Keratinocyte (primary cell): Measurements from ENCODE around the gene OBSL1. TPM values are rescaled to one million over a fixed set of nuclear protein-coding genes. Genes with fewer than 3 reads are reported as not detected.

ENCODE experiments used
- DNase-seq: peaks from one replicate; pipeline ENCODE4 v3.0.0-alpha.2; 2011; ENCODE audit warnings: low read depth, missing footprints, low spot score
- FAIRE-seq: peaks from 2 replicates; lab custom pipeline; 2011; peaks lifted over from hg19 to GRCh38; lab: Jason Lieb, UNC
- H2AFZ ChIP-seq: 2 replicates; pipeline ENCODE4 v1.6.0; 2012; ENCODE audit warnings: low read length, control low read depth, inconsistent platforms; ENCODE audit not compliant: control insufficient read depth
- H3K27ac ChIP-seq: 2 replicates; pipeline ENCODE4 v1.5.1; 2011; ENCODE audit warnings: low read length; ENCODE audit not compliant: control insufficient read depth, insufficient read depth
- H3K27me3 ChIP-seq: 3 replicates; pipeline ENCODE4 v1.6.0; 2011; ENCODE audit warnings: low read length; ENCODE audit not compliant: control insufficient read depth, insufficient read depth; ENCODE audit errors: extremely low read depth
- H3K36me3 ChIP-seq, 2 experiments: 2 replicates in 1 of 2; 3 replicates in 1 of 2; pipeline ENCODE4 v1.5.1; 2011; ENCODE audit warnings: low read length in 2 of 2, mild to moderate bottlenecking in 1 of 2; ENCODE audit not compliant: control insufficient read depth in 2 of 2, insufficient read depth in 2 of 2; ENCODE audit errors: extremely low read depth in 1 of 2
- H3K4me1 ChIP-seq: 3 replicates; pipeline ENCODE4 v1.5.1; 2011; ENCODE audit warnings: low read length; ENCODE audit not compliant: control insufficient read depth, insufficient read depth; ENCODE audit errors: extremely low read depth
- H3K4me2 ChIP-seq: 3 replicates; pipeline ENCODE4 v1.6.0; 2011; ENCODE audit warnings: low read depth, low read length; ENCODE audit not compliant: control insufficient read depth, insufficient read depth; ENCODE audit errors: extremely low read depth
- H3K4me3 ChIP-seq, 3 experiments: fragments of 200-600 bp in 1 of 3; sonication (generic) in 1 of 3; 2 replicates in 2 of 3; 3 replicates in 1 of 3; pipeline ENCODE4 v1.5.1; 2011 to 2016; ENCODE audit warnings: low read length in 3 of 3, mild to moderate bottlenecking in 3 of 3, control low read depth in 2 of 3, inconsistent platforms in 1 of 3, low read depth in 1 of 3, mixed read lengths in 1 of 3, mixed run types in 1 of 3, moderate library complexity in 1 of 3; ENCODE audit not compliant: control insufficient read depth in 2 of 3, insufficient read depth in 2 of 3; ENCODE audit errors: extremely low read depth in 1 of 3
- H3K79me2 ChIP-seq: 2 replicates; pipeline ENCODE4 v1.6.0; 2012; ENCODE audit warnings: low read length; ENCODE audit not compliant: control insufficient read depth, insufficient read depth
- H3K9ac ChIP-seq: 3 replicates; pipeline ENCODE4 v1.6.0; 2011; ENCODE audit warnings: low read length; ENCODE audit not compliant: control insufficient read depth, insufficient read depth; ENCODE audit errors: extremely low read depth
- H3K9me1 ChIP-seq: 3 replicates; pipeline ENCODE4 v1.6.0; 2011; ENCODE audit warnings: low read length; ENCODE audit not compliant: control insufficient read depth, insufficient read depth; ENCODE audit errors: extremely low read depth
- H3K9me3 ChIP-seq: 2 replicates; pipeline ENCODE4 v1.5.1; 2012; ENCODE audit warnings: low read depth, low read length; ENCODE audit not compliant: control insufficient read depth
- H4K20me1 ChIP-seq: 3 replicates; pipeline ENCODE4 v1.6.0; 2011; ENCODE audit warnings: low read length; ENCODE audit not compliant: control insufficient read depth, insufficient read depth; ENCODE audit errors: extremely low read depth
- EZH2 ChIP-seq: IDR thresholded peaks from one replicate; pipeline ENCODE4 v1.6.1; 2012; ENCODE audit warnings: inconsistent platforms, mild to moderate bottlenecking, low read length, moderate library complexity
- dilution Hi-C: fragments of 300-500 bp; cut with MboI; formaldehyde crosslinking; loops from one replicate; pipeline ENCODE4 v1.7.0; 2020; ENCODE audit warnings: low sequenced_read_pairs; ENCODE audit not compliant: extremely low pct_ligation_motif_present
- polyA plus RNA-seq, 5 experiments: library from polyadenylated mRNA; depleted of rRNA in 3 of 5; stranded (reverse) in 3 of 5; stranded (forward) in 1 of 5; unstranded in 1 of 5; fragments of >200 nt; gene quantifications; 1 replicate in 1 of 5; 2 replicates in 3 of 5; 3 replicates in 1 of 5; pipeline versions ENCODE4 v1.2.1 to v1.2.3, GENCODE V29; 2011 to 2012; ENCODE audit warnings: missing spikeins in 2 of 5, low read depth in 1 of 5, low replicate concordance in 1 of 5
- TF ChIP-seq, protein P1 (sequence below), 3 experiments: IDR thresholded peaks in 1 of 3; conservative IDR thresholded peaks in 1 of 3; optimal IDR thresholded peaks in 1 of 3; 2 replicates in 2 of 3; 3 replicates in 1 of 3; pipeline versions ENCODE3 to v1.5.1; 2011; ENCODE audit warnings: low read length in 3 of 3, mild to moderate bottlenecking in 3 of 3, moderate library complexity in 2 of 3, control low read depth in 1 of 3, inconsistent platforms in 1 of 3; ENCODE audit not compliant: insufficient read depth in 2 of 3; ENCODE audit errors: extremely low read depth in 1 of 3

The OBSL1 gene
- polyA plus RNA-seq, 1 donor (not counting 4 experiments of a cell fraction or from before 2014, with no cell fraction given) = 9.3 TPM

DNA sequence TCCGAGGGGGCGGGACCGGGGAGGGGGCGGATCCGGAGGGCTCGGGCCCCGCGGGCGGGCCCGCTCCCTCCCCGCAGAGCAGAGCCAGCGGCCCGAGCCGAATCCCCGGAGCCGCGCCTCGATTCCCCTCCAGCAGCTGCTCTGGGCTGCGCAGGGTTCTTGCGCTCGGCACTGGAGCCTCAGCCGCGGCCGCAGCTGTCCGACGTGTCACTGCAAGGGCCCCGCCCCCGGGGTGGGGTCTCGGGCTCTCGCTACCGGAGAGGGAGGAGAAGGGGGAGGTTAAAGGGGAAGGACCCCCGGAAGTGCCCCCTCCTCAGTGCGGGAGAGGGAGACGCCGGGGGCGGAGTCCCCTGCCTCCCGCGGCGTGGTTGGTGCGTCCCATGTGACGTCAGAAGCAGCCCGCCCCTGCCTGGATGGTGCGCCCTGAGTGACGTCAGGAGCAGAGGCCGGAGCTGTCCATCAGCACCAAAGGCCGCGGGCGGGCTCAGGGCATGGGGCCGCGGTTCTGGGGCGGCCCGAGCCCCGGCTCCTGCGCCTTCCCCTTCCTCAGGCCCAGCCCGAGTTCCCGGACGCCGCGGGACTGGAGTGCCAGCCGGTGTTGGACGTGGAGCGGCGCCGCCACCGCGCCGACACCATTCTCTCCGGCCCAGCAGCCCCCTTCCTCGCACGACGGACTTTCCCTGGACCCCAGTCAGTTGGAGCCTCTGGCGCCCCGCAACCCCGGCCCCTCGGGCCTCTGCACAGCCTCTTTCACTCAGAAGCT, 27.6 kb downstream of the OBSL1 start, which contains the start of the genes CHPF and TMEM198:
CHPF (minus strand) TSS at position 214 of the 763 bp plus-strand sequence. CDS start 271 bp downstream, outside the sequence.
TMEM198 (plus strand) TSS at position 433 of the 763 bp plus-strand sequence. CDS start 700 bp downstream, outside the sequence.
- peak; percentile 49 for FAIRE-seq
- peak within 1 kb of the TSS; percentile 65 for H3K27ac ChIP-seq
- peak; percentile 92 for DNase-seq
- H3K4me2 ChIP-seq = peak within 1 kb of the TSS; percentile 84
- peak within 1 kb of the TSS; percentile 85 to 97 (median 92) for H3K4me3 ChIP-seq
- H3K9ac ChIP-seq = peak within 1 kb of the TSS; percentile 90
- TF ChIP-seq, protein P1, sequence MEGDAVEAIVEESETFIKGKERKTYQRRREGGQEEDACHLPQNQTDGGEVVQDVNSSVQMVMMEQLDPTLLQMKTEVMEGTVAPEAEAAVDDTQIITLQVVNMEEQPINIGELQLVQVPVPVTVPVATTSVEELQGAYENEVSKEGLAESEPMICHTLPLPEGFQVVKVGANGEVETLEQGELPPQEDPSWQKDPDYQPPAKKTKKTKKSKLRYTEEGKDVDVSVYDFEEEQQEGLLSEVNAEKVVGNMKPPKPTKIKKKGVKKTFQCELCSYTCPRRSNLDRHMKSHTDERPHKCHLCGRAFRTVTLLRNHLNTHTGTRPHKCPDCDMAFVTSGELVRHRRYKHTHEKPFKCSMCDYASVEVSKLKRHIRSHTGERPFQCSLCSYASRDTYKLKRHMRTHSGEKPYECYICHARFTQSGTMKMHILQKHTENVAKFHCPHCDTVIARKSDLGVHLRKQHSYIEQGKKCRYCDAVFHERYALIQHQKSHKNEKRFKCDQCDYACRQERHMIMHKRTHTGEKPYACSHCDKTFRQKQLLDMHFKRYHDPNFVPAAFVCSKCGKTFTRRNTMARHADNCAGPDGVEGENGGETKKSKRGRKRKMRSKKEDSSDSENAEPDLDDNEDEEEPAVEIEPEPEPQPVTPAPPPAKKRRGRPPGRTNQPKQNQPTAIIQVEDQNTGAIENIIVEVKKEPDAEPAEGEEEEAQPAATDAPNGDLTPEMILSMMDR (optimal IDR thresholded peaks at IDR 0.05 in 1 of 3, IDR thresholded peaks at IDR 0.05 in 1 of 3, conservative IDR thresholded peaks at IDR 0.05 in 1 of 3; ENCODE audit: extremely low read depth in 1 of 3, insufficient read depth in 2 of 3, low read length in 3 of 3) = no peak
- no peak for TF ChIP-seq EZH2
- H3K4me1 ChIP-seq = peaks cover 11% of the 10 kb centered on the region
- dilution Hi-C loops = no loop called here
- H3K9me1 ChIP-seq = no peaks in the 10 kb centered on the region
- H3K9me3 ChIP-seq = no peaks in the 10 kb centered on the region
- H4K20me1 ChIP-seq = peaks cover 7% of the 10 kb centered on the region
- H3K36me3 ChIP-seq = peaks cover 20% of the 10 kb centered on the region in 2 experiments
- no peaks in the 10 kb centered on the region for H3K27me3 ChIP-seq
- H3K79me2 ChIP-seq = peaks cover 33% of the 10 kb centered on the region
- H2AFZ ChIP-seq = peak within 1 kb of the TSS; percentile 54

DNA sequence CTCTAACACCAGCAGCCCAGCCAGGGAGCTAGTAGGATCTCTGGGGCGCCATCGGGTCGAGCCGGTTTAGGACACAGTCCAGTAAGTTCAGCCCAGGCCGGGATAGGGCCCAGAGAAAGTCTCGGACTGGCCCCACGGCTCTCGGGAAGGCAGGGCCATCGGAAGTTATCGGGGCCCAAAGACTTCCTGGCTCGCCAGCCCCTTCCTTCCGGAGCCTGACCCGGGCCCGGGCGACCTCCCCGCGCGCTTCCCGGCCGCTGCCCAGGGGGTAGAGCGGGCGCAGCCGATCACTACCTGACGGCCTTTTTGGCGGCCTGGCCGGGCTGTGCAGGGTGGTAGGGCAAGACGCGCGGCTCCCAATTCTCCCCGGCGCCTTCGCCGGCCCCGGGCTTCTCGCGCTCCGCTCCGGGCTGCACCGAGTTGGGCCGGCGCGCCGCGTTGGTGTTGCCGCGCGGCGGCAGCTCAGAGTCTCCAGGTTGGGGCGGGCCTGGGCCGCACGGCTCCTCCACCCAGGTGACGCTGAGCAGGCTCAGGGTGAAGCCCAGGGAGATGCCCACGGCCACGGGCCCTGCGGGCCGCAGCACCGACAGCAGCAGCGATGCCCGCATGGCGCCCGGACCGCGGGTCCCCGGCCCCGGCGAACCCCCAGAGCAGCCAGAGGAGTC, 28.3 kb downstream of the OBSL1 start:
- peak overlapping the region; percentile 85 to 97 (median 92) for H3K4me3 ChIP-seq

More for the DNA sequence above, 28.3 kb downstream of the OBSL1 start:
- Histone ChIP-seq H2AFZ (peak overlapping the region; percentile 54), H3K36me3 (peaks cover 20 to 23% of the 10 kb centered on the region in 2 experiments), H3K4me2 (peak overlapping the region; percentile 84), H3K9me3 (no peaks in the 10 kb centered on the region), H3K79me2 (peaks cover 33% of the 10 kb centered on the region), H3K9ac (peak overlapping the region; percentile 90), H3K4me1 (peaks cover 11% of the 10 kb centered on the region), H4K20me1 (peaks cover 8% of the 10 kb centered on the region), H3K27me3 (no peaks in the 10 kb centered on the region), H3K27ac (peak overlapping the region; percentile 65), H3K9me1 (no peaks in the 10 kb centered on the region)
- TF ChIP-seq, protein P1 (optimal IDR thresholded peaks at IDR 0.05 in 1 of 3, IDR thresholded peaks at IDR 0.05 in 1 of 3, conservative IDR thresholded peaks at IDR 0.05 in 1 of 3; ENCODE audit: extremely low read depth in 1 of 3, insufficient read depth in 2 of 3, low read length in 3 of 3) = peak in 1 of 3 experiments; percentile 3
- no peak for TF ChIP-seq EZH2
- DNase-seq (no peak), FAIRE-seq (no peak)
- dilution Hi-C loops = no loop called here
